ENCODE results near the gene RCOR1. TPM values are rescaled to one million over a fixed set of nuclear protein-coding genes. Genes with fewer than 3 reads are reported as not detected.

RCOR1 gene
- polyA plus RNA-seq, 2 of the 4 experiments (the other 2 are of a cell fraction): 17.7 to 24.7 TPM

DNA sequence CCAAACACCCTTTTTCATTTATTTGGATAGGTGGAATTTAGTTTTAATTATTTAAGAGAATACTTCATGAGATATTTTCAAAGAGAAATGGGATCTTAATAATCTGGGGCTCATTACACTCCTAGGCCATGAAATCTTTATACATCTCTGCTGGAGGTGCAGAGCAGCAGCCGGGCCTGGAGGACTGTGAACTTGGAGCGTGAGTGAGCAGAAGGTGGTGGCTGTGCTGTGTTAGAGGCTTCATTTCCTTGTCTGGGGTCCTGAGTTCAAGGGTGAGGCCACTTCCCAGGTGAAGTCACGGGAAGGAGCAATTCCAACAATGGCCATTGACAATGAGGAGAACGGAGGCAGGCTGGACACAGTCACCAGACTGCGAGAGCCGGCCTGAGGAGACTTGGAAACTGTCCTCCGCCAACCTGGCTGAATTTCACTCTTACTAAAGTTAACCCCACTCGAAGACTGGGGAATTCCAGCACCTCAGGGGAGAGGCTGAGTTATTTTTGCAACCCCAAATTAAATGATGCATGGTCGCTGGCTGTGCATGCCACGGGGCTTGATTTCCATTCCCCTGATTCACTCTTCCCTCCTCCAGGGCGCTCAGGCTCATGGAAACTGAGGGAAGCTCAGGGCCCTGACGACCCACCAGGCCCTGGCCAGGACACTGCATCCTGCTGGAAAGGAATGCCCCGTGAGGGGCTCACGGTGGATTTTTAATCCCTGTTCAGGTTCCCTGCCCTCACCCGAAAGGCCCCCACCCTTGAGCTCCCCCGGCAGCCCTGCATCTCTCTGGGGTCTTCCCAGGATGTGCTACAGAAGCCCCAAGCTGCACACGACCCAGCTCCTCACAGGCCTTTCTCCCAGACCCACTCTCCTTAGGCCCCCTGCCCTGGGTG lies 162.2 kb downstream of the RCOR1 start:
- TF ChIP-seq ZC3H11A (IDR thresholded peaks at IDR 0.05) (no peak), HEYL (CRISPR knock-in tag; IDR thresholded peaks at IDR 0.05) (no peak), HOXA7 (CRISPR knock-in tag; IDR thresholded peaks at IDR 0.05) (no peak), JUN (IDR thresholded peaks at IDR 0.05) (no peak), GATA3 (IDR thresholded peaks at IDR 0.05; ENCODE audit: borderline replicate concordance) (no peak), HOXB13 (CRISPR knock-in tag; IDR thresholded peaks at IDR 0.05; ENCODE audit: low read depth) (no peak), MAFK (IDR thresholded peaks at IDR 0.05; ENCODE audit: partially characterized antibody) (no peak), SMC3 (IDR thresholded peaks at IDR 0.05) (no peak), POLR2AphosphoS2 (conservative IDR thresholded peaks at IDR 0.05; ENCODE audit: low read length) (no peak), RCOR1 (IDR thresholded peaks at IDR 0.05; ENCODE audit: low read depth, low read length) (no peak), ZSCAN20 (CRISPR knock-in tag; IDR thresholded peaks at IDR 0.05) (no peak), SREBF2 (IDR thresholded peaks at IDR 0.05) (no peak), TP53 (CRISPR knock-in tag; IDR thresholded peaks at IDR 0.05) (no peak), KDM5A (IDR thresholded peaks at IDR 0.05) (no peak), NFE2L2 (conservative IDR thresholded peaks at IDR 0.05; ENCODE audit: low read length) (no peak), CHD4 (IDR thresholded peaks at IDR 0.05; ENCODE audit: borderline replicate concordance) (no peak), TFCP2L1 (CRISPR knock-in tag; IDR thresholded peaks at IDR 0.05) (no peak), CBX8 (IDR thresholded peaks at IDR 0.05) (no peak)
- TF ChIP-seq, protein P1, sequence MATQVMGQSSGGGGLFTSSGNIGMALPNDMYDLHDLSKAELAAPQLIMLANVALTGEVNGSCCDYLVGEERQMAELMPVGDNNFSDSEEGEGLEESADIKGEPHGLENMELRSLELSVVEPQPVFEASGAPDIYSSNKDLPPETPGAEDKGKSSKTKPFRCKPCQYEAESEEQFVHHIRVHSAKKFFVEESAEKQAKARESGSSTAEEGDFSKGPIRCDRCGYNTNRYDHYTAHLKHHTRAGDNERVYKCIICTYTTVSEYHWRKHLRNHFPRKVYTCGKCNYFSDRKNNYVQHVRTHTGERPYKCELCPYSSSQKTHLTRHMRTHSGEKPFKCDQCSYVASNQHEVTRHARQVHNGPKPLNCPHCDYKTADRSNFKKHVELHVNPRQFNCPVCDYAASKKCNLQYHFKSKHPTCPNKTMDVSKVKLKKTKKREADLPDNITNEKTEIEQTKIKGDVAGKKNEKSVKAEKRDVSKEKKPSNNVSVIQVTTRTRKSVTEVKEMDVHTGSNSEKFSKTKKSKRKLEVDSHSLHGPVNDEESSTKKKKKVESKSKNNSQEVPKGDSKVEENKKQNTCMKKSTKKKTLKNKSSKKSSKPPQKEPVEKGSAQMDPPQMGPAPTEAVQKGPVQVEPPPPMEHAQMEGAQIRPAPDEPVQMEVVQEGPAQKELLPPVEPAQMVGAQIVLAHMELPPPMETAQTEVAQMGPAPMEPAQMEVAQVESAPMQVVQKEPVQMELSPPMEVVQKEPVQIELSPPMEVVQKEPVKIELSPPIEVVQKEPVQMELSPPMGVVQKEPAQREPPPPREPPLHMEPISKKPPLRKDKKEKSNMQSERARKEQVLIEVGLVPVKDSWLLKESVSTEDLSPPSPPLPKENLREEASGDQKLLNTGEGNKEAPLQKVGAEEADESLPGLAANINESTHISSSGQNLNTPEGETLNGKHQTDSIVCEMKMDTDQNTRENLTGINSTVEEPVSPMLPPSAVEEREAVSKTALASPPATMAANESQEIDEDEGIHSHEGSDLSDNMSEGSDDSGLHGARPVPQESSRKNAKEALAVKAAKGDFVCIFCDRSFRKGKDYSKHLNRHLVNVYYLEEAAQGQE (IDR thresholded peaks at IDR 0.05): no peak
- TF ChIP-seq, protein P2, sequence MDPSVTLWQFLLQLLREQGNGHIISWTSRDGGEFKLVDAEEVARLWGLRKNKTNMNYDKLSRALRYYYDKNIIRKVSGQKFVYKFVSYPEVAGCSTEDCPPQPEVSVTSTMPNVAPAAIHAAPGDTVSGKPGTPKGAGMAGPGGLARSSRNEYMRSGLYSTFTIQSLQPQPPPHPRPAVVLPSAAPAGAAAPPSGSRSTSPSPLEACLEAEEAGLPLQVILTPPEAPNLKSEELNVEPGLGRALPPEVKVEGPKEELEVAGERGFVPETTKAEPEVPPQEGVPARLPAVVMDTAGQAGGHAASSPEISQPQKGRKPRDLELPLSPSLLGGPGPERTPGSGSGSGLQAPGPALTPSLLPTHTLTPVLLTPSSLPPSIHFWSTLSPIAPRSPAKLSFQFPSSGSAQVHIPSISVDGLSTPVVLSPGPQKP (IDR thresholded peaks at IDR 0.05; ENCODE audit: low read depth, low read length): no peak
- no peak for FAIRE-seq
- CTCF ChIA-PET: interaction anchor here (0.6 kb wide), 1 partner anchor 20 kb away, joined by 4 read pairs; no protein-coding TSS in a partner anchor

DNA sequence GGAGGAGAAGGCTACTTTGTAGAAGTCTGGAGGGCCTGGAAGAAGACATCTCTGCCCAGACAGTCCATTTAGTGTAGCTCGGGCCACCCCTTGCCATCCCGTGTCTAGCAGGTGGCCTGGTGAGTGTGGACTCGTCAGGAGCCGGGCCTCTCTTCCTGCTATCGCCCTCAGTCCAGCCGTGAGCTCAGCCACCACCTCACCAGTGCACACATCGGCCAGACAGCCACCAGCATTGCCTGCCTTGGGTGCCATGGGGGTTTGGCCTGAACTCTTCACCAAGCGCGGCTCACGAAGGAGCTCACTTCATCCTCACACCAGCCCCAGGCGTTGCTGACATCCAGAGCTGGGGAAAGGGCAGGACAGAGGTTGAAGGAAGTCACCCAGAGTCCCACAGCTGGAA lies 165.2 kb downstream of the RCOR1 start:
- ChIA-PET CTCF (no interaction called here), POLR2A (no interaction called here)
- H3K4me1 ChIP-seq: no peaks in the 10 kb centered on the region
- no peak overlapping the region for H3K4me2 ChIP-seq
- no peak; a peak in 1 of 6 replicates for ATAC-seq
- TF ChIP-seq EHF (CRISPR knock-in tag; IDR thresholded peaks at IDR 0.05): no peak
- FAIRE-seq: no peak
- H3K4me3 ChIP-seq: no peak overlapping the region
- WGBS (ENCODE audit: missing lambda C conversion rate): 83% methylated on average over 11 of the region's 11 CpGs
- no peak overlapping the region for H3K27ac ChIP-seq
- no peaks in the 10 kb centered on the region for H3K9me3 ChIP-seq
- DNase-seq (ENCODE audit: low read depth in 1 of 2, low spot score in 1 of 2): no peak

More for the DNA sequence above, 162.2 kb downstream of the RCOR1 start:
- Histone ChIP-seq H3K9me3 (no peaks in the 10 kb centered on the region), H3K4me3 (no peak overlapping the region), H3K27ac (no peak overlapping the region), H3K4me1 (no peaks in the 10 kb centered on the region), H3K4me2 (no peak overlapping the region)
- ATAC-seq (no peak), DNase-seq (ENCODE audit: low read depth in 1 of 2, low spot score in 1 of 2) (no peak)
- 79% methylated on average over 17 of the region's 17 CpGs for WGBS (ENCODE audit: missing lambda C conversion rate)
- POLR2A ChIA-PET: no interaction called here

Measured in A549 (cell line).